Dermis microvascular lymphatic vessel endothelial cell (primary cell): ENCODE measurements around the gene SESN1. TPM values are rescaled to one million over a fixed set of nuclear protein-coding genes. Genes with fewer than 3 reads are reported as not detected.
"Not testable (repeated sequence)": the region's sequence is repeated elsewhere in the genome, so short reads cannot be mapped to it uniquely, and the experiment has no call there.

Source experiments
- DNase-seq, 2 donors: peaks; one replicate each; pipeline versions ENCODE4 v3.0.0 to v3.0.0-alpha.2; 2010; ENCODE audit warnings: low read depth in 2 of 2
- total RNA-seq: library from RNA; depleted of rRNA; stranded (reverse); fragments of >200 nt; gene quantifications from 2 replicates; pipeline ENCODE4 v1.2.1, GENCODE V29; 2014

The SESN1 gene
- total RNA-seq, 1 donor from 2014 or later: 33.6 TPM

DNA sequence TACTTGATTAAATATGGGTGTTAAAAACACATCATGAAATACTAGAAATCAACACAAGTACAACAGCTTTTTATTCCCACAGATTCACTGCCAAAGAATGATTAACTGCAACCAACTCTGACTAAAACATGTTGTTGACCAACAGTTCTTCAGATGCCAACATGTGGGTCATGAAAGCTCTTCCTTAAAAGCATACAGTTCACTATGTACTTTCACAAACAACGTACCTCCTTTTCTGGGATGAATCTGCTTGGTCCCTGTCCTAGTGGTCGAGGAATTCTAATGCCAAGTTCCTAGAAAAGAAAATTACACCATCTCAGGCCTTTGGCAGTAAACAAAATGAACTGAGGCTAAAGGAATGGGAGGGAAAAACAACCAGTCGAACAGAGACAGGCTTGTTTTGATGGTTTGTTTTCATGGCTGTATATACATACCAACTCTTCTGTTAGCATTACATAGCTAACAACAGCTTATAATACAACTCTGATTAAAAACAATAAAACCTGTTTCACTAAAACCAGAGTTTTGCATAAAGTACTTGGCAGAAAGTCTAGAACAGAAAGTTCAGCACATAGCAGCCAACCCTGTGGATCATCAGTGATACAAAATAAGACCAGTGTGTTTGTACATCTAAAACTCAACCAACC, 92.5 kb downstream of the SESN1 start:
- no peak for DNase-seq

DNA sequence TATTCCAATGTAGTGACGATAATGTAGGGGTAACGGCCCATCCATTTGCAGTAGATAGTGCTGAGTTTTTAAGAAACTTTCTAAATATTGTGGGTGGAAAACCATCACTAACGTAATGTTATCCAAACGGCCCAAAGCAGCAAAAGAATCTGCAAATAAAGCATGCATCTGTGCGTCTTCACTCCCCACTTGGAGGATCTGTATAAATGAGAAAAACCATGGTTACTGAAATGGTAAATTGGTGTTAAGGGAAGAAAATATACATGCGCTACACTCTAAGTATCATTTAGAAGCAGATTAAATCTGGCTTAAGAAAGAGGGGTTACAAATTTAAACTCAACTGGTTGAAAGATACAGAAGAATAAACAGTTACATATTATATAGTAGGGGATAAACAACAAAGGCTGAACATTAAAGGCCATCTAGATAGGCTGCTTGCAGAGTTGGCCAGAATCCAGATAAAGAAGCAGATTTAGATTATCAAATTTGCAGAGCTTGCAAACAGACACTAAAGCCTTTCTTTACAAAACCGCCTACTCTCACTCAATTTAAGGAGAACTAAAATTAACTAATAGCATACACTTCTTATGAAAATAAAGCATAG, 93.3 kb downstream of the SESN1 start:
- DNase-seq: no peak

DNA sequence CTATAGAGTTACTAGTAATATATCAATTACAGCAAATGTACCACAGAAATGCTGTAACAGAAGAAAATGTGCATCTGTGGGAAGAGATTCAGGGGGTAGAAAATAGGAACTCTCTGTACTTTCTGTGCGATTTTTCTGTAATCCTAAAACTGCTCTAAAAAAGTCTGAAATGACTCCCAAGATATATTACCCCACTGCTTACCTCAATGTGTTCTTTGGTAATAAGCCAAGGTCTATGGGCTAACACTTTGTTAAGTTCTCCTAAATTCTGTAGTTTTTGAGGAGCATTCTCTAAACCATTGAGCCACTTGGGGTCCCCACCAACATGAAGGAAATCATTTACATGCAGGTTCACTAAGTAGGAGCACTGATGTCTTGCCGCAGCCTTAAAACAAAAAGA, 94.4 kb downstream of the SESN1 start:
- no peak for DNase-seq

DNA sequence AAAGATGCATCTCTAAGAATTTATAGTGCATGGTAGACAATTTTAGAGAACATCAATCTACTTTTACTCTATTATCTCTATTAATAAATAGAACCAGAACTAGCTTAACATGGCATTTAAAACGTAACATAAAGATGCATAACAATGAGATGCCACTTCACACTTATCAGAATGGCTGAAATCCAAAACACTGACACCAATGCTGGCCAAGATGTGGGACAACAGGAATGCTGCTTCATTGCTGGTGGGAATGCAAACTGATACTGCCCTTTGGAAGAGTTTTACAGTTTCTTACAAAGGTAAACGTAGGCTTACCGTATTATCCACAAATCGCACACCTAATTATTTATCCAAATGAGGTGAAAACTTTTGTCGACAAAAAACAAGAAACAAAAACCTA, 95.2 kb downstream of the SESN1 start:
- DNase-seq: no peak

DNA sequence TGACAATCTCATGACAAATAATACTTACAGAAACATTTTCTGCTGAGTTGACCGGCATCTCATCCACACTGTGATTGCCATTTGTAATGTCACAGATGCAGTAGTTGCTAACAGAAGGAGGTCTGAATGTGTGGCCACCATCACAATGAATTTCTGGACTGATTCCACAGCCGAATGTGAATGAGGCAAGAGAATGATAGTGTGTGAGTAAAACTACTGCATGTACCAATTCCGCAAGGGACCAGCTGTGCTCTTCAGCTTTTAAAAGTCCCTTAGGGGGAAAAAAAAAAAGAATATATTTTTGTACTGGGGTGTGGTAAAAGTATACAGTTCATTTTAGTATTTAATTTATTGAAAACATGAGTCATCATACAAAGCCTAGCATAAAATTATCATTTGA, 96.2 kb downstream of the SESN1 start:
- no peak for DNase-seq

DNA sequence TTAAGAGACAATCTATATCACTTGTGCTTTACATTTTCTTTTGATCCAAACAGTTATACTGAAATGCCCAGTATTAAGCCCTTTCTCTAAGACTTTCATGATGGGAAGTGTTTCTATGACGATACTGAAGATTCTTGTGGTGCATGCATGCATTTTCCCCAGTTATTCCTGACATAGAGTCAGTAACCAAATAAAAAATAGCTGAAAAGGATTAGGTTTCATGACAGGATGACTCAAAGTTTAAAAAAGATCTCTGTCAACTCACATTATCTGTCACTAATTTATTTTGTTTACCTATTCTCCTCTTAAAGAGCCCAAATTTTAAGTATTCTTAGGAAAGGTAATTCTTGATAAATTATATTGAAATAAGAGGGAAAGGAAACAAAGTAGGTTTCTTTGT, 98.4 kb downstream of the SESN1 start:
- DNase-seq: no peak

DNA sequence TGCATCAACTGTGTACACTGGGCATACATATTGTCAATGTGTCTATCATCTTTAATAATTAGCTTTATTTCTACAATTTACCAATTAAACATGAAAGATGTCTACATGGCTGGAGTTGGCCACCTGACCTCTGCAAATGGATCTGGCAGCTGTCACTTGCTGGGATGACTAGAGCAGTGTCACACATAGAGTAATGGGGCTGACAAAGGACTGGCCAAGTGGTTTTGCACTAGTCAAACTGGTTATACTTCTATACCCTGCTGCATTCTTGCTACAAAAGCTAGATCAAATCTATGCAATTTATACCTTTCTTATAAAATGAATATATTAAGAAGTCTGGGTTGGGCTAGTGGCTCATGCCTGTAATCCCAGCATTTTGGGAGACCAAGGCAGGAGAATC, 99.3 kb downstream of the SESN1 start:
- DNase-seq: no peak

DNA sequence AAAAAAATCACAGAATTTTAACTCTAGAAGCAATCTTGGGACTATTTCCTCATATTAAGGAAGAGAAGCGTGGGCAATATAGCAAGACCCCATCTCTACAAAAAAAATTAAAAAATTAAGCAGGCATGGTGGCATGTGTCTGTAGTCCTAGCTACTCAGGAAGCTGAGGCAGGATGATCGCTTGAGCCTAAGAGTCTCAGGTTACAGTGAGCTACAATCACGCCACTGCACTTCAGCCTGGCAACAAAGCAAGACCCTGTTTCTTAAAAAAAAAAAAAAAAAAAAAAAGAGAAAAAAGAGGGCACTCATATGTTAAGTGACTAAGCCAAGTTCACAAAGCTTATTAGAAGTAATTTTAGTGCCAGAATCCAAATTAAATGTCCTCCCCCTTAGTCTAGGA, 100.8 kb downstream of the SESN1 start:
- DNase-seq: no peak

DNA sequence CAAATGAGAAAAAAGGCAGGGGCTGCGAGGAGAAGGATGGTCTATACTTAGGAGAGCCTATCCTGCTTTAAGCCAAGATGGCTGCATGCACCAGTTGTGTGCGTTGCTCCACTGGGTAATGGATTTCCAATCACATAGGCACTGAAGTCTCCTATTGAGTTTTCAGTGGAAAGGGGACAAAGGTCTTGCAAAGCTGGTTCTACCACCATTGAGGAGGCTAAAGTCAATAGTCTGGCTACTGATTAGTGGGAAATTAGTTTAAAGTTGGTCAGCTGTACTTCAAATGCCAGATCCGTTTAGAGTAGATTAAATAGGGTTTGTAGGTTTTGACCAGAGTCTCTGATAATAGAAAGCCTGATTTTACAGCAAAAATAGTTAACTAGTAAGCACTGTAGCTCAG, 104.9 kb downstream of the SESN1 start:
- no peak for DNase-seq

DNA sequence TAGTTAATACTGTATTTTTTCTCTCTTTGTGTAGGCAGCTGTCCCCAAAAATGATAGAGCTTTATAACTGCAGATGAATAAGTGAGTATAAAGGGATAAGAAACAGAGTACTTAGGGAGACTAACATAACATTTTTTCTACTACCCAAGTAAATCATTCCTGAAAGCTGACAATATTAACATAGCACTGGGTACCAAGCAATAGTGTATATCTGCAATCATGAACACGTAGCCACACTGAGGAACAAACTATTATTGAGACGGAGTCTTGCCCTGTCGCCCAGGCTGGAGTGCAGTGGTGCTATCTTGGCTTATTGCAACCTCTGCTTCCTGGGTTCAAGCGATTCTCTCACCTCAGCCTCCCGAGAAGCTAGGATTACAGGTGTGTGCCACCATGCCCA, 105.9 kb downstream of the SESN1 start:
- no peak for DNase-seq

DNA sequence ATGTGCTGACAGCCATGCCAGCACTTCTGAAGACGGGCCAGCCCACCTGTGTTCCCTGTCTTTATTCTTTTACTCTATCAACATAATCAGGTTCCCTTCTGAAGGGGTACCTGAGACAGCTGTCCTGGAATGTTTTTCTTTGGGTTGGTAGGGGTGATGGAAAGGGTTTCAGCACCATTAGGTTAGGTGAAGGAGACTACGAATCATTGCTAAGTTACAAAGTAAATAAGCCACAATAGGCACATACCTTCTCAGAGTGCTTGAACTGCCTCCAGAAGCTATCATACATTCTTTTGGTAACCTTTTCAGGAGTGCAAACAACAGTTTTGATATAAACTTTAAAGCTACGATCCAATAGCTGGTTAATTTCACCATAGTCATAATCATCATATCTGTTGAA, 106.3 kb downstream of the SESN1 start:
- DNase-seq: no peak

DNA sequence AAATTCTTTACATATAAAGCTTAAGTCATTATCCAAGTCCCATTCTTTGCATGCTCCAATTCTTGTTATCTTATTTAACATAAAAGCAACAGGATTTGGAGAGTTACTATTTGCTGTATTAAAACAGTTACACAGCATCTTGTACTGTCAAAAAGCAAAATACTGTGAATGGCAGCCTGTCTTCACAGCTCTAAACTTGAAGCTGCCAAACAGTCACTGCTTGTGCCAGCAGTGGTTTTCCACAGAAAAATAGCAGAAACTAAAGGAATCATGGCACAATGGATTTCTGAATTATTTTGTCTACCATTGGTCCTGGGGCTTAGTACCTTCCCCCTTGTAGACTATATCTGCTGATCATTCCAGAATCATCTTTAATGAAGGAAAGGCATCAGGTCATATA, 107.5 kb downstream of the SESN1 start:
- no peak for DNase-seq

DNA sequence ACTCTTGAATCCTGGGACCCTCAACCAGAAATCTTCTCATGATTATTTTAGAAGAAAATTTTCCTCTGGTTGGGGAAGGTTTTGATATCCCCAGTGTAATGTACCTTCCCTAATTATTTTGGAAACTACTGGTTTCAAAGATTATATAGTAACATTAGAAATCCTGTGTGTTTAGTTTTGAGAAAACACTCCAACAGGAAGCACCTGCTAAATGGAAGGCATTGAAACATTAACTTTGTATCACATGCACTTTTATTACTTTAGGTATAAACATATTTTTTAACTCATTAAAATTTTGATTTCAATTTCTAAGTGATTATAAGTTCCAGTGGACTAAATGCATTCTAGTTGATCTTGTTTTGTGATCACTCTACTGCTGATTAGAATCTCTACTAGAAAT, 109.3 kb downstream of the SESN1 start:
- DNase-seq: peak; percentile 17 to 51

DNA sequence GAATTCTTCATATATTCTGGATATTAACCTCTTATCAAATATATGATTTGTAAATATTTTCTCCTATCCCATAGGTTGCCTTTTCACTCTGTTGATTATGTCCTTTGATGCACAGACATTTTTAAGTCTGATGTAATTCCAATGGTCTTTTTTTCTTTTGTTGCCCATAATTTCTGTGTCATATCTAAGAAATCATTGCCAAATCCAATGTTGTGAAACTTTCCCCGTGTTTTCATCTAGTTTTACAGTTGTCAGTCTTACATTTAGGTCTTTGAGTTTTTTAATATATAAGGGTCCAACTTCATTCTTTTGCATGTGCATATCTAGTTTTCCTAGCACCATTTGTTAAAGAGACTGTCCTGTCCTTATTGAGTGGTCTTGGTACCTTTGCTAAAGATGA, 111.5 kb downstream of the SESN1 start:
- DNase-seq: no peak

DNA sequence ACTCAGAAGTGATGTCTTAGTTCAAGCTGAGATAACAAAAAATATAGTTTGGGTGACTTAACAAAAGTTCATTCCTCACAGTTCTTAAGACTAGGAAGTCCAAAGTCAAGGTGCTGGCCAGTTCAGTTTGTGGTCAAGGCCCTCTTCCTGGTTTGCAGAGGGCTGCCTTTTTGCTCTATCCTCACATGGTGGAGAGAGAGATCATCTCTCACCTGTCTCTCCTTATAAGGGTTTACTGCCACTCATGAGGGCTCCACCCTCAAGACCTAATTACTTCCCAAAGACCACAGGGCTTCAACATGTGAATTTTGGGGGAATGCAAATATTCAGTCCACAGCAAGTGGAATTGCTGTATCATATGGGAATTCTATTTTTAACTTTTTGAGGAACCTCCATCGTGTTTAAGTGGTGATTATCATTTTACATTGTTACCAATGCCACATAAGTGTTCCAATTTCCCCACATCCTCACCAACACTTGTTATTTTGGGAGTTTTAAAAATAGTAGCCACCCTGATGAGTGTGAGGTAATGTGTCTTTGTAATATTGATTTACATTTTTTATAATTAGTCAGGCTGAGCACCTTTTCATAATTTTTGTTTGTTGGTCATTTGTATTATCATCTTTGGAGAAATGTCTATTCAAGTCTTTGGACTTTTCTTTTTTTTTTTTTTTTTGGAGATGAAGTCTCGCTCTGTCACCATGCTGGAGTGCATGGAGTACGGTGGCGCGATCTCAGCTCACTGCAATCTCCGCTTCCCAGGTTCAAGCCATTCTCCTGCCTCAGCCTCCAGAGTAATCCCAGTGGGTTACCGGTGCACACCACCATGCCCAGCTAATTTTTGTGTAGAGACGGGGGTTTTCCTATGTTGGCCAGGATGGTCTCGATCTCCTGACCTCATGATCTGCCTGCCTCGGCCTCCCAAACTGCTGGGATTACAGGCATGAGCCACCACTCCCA, 112.2 kb downstream of the SESN1 start:
- DNase-seq: no peak

DNA sequence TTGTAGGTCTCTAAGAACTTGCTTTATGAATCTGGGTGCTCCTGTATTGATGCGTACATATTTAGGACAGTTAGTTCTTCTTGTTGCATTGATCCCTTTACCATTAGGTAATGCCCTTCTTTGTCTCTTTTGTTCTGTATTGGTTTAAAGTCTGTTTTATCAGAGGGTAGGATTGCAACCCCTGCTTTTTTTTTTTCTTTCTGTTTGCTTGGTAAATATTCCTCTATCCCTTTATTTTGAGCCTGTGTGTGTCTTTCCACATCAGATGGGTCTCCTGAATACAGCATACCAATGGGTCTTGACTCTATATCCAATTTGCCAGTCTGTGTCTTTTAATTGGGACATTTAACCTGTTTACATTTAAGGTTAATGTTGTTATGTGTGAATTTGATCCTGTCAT, 116.0 kb downstream of the SESN1 start:
- not testable (repeated sequence) for DNase-seq

DNA sequence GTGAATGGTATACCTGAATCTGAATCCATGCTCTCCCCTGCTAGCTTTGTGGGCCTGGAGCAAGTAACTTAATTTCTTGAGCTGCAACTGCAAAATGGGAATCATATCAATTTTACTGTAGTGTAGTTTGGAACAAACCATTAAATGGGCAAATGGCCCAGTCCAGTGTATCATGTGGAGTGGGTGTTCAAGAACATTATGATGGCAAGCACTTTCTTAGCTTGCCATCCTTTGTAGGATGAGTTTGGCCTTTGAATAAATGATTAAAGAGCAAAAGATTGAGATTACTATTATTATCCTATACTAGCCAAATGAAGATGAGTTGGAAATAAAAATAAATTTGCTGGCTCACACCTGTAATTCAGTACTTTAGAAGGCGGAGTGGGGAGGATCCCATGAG, 120.4 kb downstream of the SESN1 start:
- no peak for DNase-seq

DNA sequence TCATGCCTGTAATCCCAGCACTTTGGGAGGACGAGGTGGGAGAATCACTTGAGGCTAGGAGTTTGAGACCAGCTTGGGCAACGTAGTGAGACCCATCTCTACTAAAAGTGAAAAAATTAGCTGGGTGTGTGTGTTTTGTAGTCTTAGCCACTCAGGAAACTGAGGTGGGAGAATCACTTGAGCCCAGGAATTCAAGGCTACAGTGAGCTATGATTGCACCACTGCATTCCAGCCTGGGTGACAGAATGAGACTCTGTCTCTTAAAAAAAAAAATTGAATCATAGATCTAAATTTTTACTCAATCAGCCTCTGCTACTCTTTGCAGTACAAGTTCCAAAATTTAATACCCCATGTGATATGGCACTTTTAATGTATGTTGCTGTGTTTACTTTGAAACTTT, 124.9 kb downstream of the SESN1 start:
- no peak for DNase-seq

DNA sequence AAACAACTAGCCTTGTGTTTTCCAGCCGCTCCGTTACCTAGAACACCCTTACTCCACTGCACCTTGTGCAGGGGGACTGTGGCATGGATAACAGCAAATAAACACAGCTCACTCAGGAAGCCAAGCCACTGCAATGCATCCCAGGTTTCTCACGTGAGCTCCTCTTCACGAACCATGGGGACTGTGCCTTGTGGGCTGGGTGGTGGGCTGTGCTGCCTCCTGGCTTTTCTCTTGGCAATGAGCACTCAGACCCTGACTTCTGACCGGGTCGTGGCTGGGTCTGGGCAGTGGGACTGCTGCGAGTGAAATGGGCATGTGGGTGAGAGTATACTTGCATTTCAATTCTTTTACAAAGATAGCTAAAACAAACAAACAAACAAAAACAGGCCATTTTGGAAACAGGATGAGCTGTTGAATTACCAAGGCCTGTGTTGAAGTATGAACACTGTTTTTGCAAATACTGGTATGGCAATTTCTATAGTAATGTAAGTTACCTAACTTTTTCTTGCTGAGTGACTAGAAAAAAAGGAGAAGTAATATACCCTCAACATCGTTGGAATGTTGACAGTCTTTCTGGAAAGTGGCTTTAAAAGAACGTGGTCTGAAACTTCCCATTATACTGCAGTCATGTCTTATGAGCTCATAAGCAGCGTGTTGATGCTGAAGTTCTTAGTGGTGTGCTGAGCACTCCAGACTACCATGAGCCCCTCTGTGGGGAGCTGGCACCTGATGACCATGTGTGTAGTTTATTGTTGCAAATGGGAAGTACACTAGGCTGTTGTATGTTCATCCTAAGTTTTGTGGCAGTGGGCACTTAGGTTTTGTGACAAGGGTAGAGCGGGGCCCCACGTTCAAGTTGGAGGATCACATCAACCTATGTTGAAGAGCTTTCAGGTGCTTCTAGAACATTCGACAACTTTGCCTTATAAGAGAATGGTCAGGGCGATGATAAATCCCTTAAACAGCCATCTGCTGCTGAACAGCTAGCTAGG, 126.0 kb downstream of the SESN1 start:
- DNase-seq: no peak

DNA sequence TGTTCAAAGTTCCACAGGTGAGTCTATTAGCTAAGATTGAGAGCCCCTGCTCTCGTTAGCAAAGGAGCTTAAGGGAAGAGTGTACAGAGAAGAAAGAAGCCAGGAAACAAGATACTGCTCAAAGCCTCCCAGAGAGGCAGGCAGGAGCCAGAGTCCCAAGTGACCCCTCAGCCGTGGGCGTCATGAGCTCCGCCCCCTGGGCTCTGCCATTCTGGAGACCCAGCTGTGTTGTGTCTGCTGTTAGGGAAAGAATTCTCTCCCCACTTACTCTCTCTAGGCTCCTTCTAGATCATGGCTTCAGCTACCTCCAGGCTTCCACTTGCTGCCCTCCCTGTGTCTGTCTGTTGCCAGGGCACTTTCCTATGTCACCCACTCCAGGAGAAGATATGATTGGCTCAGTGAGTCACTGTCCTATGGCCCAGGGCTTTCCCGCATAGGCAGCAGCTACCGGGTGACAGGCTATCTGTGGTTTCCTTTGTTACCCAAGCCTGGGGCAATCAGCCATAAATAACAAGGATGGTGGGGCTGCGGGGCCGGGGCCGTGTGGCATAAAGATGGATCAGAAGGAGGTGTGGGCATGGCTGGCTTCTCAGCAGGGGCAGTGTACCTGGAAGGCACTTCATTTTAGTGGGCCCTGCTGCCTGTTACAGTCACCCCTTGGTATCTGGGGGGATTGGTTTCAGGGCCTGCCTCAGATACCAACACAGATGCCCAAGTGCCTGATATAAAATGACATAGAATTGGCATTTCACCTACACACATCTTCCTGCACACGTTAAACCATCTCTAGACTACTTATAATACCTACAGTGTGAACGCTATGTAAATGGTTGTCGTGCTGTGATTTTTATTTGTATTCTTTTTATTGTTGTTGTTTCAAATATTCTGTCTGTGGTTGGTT, 127.5 kb downstream of the SESN1 start:
- DNase-seq: peak; percentile 36 to 54
